ENCODE results near the gene MAST2.

GRCh38 chr1:45877264-45877663 lies 73.9 kb downstream of the MAST2 start:
- no peak for TF ChIP-seq CTCF (IDR thresholded peaks at IDR 0.05; ENCODE audit: low read length)
- no peak for TF ChIP-seq EZH2 (IDR thresholded peaks at IDR 0.05; ENCODE audit: borderline replicate concordance, low read length)

All from OCI-LY1 (cell line).